HG02973 (cell line): ENCODE data around the gene ZNF793.

Experiments used
- ATAC-seq: cut with Tn5 transposase; IDR thresholded peaks from one replicate; pipeline ENCODE4 v1.9.1; 2021; ENCODE audit warnings: moderate library complexity; ENCODE audit not compliant: unreplicated experiment

ZNF793 gene

DNA sequence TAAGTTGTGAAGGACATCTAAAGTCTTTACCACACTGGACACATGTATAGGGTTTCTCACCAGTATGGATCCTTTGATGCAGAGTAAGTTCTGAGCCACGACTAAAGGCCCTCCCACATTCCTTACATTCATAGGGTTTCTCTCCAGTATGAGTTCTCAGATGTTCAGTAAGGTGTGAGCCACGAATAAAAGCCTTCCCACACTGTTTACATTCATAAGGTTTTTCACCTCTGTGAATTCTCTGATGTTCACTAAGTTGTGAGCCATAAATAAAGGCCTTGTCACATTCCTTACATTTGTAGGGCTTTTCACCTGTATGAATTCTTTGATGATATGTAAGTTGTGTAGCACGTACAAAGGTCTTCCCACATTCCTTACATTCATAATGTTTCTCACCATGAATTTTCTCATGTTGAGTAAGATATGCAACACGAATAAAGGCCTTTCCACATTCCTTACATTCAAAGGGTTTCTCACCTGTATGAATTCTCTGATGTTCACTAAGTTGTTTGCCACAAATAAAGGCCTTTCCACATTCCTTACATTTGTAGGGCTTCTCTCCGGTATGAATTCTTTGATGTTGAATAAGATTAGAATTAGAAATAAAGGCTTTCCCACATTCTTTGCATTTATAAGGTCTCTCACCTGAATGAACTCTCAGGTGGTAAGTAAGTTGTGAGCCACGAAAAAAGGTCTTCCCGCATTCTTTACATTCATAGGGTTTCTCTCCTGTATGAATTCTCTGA lies 58.1 kb downstream of the ZNF793 start:
- no peak for ATAC-seq

DNA sequence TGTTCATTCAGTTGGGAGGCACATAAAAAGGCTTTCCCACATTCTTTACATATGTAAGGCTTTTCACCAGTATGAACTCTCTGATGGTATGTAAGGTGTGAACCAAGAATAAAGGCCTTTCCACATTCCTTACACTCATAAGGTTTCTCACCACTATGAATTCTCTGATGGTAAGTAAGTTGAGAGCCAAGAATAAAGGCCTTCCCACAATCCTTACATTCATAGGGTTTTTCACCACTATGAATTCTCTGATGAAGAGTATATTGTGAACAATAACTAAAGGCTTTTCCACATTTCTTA lies 58.6 kb downstream of the ZNF793 start:
- no peak for ATAC-seq

DNA sequence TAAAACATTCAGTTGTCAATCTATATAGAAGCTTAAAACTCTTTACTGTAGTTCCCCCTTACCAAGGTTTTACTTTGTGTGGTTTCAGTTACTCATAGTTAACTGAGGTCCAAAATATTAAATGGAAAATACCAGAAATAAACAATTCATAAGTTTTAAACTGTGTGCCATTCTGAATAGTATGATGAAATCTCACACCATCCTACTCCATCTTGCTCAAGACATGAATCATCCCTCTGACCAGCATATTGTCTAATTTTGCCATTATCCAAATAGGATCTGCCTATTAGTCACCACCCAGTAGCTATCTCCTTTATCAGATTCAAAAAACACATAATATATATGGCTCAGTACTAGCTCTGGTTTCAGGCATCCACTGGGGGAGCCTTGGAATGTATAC lies 65.5 kb downstream of the ZNF793 start:
- no peak for ATAC-seq

DNA sequence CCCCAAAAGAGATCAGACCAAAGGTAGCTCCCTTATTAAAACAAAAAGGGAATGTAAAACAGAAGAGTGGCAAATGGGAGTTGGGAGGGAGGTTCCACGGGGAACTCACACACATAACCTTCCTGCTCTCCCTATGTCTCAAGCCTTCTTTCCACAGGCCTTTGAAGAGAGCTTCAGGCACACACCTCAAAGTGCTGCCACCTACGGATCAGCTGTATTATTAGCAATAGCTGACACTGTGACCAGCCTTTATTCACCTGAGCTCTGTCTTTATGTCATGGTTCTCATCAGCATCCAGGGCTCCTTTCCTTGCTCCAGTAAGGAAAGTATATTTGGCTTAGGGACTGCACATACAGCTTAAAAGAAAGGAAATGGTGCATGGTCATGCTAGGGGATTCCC lies 76.6 kb downstream of the ZNF793 start:
- ATAC-seq: no peak
